GM18520 (cell line): ENCODE results near the gene AGPAT3.
"Not testable (repeated sequence)": the region's sequence is repeated elsewhere in the genome, so short reads cannot be mapped to it uniquely, and the experiment has no call there.

Experiments used
- ATAC-seq: cut with Tn5 transposase; IDR thresholded peaks from one replicate; pipeline ENCODE4 v1.9.1; 2021; ENCODE audit not compliant: unreplicated experiment

The AGPAT3 gene

DNA sequence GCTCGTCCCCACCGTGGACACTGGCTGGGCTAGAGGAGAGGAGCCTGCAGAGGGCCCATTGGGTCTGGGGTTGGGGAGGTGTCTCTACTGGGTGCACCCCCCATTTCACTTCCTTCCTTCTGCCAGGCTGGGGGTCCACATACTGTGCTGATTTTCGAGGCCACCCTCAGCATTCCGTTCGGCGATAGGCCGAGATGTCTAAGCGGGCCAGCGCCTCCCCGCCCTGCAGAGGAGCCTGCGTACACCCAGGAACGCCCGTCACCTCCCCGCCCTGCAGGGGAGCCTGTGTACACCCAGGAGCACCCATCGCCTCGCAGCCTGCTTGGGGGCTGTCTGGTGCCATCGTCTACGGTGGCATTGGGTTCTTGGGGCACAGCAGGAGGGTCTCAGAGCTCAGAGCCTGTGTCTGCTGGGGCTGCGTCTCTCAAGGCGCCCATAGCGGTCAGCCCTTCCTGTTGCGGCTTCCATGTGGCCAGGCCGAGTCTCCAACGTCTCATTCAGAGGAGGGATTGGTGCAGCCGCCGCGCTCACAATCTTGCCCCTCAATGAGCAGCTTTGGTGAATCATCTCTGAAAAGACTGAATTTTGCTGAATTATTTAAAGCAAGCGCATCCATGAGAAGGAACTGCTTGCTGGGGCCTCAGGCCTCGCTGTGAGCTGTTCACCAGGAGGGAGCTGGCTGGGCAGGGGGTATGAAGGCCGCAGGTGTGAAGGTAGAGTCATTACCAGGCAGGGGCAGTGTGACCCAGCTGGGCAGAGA lies 30.7 kb upstream of the AGPAT3 start:
- no peak for ATAC-seq

DNA sequence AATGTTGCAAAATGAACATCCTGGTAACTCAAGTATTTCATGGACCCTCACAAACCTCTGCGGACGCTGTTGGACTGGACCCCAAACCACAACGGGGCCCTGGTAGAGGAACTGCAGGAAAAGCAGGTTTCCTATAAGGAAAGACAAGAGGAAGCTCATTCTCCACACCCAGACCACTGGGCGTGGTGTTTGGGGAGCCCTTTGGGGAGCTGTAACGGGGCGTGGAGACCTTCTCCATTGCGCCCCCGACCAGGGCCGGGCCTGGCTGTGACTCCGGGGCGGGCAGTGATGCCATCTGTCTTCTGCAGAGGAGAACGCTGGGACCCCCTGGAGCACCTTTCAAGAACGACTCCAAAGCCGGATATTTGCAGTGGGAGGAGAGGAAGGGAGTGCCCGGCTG lies 30.0 kb upstream of the AGPAT3 start:
- ATAC-seq, result no peak

DNA sequence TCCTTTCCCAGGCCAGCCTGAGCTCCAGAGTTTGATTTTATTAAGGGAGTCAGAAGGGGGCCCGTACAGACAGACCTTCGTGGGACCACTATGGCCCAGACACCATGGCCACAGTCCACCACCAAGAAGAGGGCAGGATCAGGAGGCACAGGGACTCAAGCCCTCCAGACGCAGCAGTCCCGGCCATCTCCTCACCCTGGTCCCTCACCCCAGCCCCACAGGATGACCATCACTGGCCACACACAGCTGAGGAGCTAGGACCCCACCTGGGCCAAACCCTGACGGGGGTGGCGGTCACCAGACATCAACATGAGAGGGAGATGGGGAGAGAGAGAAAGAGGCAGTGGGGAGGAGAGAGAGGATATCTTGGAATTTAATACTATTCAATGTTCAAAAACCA lies 29.2 kb upstream of the AGPAT3 start:
- ATAC-seq, result no peak

DNA sequence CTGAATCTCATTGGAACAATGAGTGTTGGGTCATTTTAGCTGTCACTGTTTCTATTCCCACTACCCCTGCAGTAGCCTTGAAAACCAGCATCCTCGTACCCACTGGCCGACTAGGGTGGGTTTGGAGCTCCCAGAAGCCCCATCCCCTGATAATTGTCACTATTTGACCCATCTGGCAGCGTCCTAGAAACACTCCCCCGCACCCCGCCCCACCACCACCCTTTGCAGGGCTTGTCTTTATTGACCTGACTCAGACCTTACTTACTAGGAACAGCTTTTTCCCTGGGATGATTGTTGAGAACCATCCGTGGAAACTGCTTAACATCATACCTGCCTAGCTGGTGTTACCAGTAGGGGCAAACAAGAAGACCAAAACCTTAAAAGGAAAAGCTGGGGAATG lies 28.4 kb upstream of the AGPAT3 start:
- ATAC-seq, result no peak

DNA sequence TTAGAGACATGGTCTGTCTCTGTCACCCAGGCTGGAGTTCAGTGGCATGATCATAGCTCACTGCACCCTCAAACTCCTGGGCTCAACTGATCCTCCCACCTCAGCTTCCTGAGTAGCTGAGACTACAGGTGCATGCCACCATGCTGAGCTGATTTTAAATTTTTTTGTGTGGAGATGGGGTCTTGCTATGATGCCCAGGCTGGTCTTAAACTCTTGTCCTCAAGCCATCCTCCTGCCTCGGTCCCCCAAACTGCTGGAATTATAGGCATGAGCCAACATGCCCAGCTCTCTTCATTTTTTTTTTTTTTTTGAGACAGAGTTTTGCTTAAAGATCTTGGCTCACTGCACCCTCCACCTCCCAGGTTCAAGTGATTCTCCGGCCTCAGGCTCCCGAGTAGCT lies 24.8 kb upstream of the AGPAT3 start:
- ATAC-seq, result no peak

DNA sequence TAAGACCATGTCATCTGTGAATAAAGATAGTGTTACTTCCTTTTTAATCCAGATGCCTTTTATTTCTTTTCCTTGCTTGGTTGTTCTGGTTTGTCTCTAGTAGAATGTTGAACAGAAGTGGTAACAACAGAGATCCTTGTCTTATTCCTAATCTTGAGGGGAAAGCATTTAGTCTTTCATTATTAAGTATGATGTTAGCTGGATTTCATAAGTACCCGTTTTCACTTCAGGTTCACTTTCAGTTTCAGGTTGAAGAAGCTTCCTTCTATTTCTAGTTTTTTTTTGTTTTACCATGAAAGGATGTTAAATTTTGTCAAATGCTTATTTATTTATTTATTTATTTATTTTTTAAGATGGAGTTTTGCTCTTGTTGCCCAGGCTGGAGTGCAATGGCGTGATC lies 22.3 kb upstream of the AGPAT3 start:
- ATAC-seq, result no peak

DNA sequence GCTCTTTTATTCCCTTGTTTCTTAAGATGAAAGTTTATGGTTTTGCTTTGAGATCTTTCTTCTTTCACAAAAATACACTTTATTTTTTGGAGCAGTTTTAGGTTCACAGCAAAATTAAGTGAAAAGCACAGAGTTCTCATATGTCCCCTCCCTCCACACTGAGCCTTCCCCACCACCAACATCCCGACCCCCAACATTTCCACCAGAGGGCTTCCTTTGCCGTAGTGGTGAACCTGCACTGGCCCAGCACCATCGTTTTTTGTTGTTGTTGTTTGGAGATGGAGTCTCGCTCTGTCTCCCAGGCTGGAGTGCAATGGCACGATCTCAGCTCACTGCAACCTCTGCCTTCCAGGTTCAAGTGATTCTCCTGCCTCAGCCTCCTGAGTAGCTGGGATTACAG lies 20.1 kb upstream of the AGPAT3 start:
- not testable (repeated sequence) for ATAC-seq

DNA sequence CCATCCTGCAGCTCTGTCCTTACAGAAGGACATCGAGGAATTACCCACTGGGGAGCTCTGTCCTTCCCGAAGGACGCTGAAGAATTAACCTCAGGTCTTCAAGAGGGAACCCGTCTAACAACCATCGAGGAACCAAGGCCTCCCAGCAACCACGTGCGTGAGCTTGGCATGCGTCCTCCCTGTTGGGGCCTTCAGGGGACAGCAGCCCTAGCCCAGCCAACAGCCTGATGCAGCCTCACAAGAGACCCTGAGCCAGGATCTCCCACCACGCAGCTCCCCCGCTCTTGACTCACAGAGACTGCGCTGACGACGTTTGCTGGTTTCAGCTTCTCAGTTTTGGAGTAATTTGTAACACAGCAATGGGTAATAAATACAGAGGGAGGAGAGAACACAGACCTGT lies 19.6 kb upstream of the AGPAT3 start:
- no peak for ATAC-seq

DNA sequence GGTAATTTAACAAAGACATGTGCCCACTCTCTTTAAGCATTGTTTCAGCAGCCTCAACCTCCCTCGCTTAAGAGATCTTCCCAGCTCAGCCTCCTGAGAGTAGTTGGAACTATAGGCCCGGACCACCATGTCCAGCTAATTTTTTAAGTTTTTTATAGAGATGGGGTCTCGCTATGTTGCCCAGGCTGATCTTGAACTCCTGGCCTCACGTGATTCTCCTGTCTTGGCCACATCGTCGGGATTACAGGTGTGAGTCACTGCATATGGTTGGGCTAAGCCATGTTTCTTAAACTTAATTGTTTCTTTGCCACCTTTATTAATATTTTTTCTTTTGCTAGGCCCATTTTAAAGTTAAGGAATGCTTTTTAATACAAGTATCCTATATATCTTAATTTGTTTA lies 18.6 kb upstream of the AGPAT3 start:
- no peak for ATAC-seq

DNA sequence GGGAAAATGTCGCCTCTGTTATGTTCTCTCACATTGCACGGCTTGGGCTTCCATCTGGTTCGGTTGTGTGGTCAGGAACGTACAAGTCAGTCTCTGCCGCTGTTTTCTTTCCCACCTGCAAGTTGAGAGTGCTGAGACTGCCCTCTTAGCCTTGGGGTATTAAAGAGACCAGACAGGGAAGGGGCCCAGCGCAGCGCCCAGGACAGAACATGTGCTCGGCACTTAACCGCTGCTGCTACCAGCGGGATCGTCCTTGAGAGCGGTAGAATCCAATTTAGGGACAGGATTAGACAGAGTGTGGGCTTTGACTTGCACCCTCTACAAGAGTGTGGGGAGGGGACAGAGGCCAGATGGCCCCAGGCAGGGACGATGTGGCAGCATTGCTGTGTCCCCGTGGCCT lies 17.7 kb upstream of the AGPAT3 start:
- ATAC-seq, result no peak

DNA sequence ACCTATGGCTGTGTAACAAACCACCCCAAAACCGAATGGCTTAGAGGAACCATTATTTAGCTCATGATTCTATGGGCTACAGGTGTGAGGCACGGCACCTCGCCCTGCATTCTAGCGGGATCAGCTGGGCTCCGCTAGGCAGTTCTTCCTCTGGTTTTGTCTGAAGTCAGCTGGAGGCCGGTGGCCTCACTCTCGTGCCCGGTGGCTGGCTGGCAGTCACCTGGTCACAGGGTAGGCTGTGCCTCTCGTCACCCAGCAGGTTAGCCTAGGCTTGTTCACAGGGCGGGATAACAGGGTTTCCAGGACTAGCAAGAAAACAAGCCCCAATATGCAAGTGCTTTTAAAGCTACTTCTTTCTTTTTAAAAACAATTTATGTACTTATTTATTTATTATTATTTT lies 16.3 kb upstream of the AGPAT3 start:
- no peak for ATAC-seq

DNA sequence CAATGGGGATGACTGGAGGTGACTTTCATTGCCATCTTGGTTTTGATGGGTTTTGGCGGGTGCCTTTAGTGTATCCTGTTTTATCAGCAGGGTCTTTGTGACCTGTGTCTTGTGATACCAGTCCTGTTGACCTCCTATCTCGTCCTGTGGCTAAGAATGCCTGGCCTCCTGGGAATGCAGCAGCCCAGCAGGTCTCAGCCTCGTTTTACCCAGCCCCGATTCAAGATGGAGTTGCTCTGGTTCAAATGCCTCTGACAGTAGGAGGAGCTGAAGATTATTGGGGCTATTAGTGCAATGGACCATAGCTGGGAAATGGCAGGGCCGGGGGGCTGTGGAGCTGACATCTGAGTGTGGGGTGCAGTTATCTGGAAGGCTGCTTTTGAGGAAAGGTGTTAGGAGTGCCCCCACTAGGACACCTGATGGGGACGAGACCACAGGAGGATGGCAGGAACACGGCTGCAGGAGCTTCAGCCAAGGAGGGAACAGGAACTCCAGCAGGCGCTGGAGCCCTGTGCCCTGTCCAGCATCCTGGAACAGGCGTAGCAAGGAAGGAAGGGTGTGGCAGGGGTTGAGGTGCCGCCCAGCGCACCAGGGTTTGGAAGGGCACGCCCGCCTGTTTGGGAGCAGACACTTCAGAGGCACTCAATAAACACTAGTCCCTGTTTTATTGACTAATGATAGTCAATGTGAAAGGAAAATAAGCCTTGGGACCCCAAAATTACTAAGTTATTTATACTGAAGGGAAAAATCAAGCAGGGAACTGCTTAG lies 15.3 kb upstream of the AGPAT3 start:
- ATAC-seq, result no peak

DNA sequence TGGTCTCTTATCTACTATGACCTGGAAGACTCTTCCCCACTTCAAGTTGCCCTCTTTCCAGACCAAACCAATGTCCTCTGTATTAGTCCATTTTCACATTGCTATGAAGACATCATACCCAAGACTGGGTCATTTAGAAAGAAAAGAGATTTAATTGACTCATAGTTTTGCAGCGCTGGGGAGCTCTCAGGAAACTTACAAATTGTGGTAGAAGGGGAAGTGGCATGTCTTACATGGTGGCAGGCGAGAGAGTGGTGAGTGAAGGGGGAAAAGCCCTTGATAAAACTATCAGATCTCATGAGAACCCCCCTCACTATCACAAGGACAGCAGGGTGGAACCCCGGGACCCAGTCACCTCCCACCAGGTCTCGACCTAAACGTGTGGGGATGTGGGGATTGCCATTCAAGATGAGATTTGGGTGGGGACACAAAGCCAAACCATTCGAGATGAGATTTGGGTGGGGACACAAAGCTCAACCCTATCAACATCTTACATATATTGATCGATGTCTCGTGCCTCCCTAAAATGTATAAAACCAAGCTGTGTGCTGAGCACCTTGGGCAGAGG lies 14.2 kb upstream of the AGPAT3 start:
- no peak for ATAC-seq

DNA sequence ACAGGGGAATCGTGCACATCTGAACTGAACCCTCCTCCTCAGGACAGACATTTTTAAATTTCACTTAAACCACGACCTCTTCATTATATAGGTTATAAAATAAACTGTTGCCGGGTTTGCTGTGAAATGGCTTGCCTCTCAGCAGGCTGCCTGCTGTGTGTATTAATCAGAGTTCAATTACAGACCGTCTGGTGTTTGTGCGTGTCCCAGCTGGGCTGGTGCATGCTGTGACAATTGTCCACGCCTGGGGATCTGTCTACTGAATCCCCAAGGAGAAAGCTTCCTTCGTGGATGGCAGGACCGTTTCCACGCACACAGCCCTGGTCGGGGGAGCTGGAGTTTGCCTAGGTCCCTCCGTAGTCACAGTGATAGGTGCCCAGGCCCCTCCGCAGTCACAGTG lies 13.4 kb upstream of the AGPAT3 start:
- no peak for ATAC-seq

DNA sequence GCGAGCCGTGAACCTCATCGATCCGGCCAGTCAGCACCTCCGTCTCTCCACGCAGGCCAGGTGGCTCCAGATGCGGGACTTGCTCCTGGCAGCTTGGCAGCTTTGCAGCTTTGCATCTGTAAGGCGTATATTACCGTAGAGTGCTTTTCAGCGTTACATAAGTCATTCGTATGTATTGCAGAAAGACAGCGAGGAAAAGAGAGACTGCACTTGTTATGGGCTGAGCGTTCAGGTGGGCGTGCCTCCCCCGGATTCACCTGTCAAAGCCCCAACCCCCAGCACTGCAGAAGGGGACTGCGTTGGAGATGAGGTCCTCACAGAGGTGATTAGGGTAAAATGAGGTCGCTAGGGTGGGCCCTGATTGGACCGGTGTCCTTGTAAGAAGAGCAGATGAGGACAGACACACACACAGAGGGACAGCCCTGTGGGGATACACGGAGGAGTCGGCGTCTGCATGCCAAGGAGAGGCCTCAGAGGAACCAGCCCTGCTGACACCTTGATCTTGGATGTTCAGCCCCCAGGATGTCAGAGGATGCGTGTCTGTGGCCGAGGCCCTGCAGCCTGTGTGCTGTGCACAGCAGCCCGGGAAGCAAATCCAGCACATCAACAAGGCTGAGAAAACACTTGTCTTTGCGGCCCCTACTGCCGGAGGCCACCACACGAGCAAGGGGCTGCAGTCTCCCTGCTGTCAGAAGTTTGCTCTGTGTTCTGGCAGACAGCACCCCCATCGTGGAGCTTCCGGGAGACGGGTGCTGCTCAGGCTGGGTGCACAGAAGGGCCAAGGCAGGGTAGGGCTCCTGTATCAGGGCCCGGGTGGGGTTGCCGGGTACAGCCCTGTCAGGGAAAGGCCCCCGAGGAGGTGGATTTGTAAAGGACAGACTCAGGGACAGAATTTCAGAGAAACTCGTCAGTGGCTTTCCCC lies 10.9 kb upstream of the AGPAT3 start:
- ATAC-seq, result no peak

DNA sequence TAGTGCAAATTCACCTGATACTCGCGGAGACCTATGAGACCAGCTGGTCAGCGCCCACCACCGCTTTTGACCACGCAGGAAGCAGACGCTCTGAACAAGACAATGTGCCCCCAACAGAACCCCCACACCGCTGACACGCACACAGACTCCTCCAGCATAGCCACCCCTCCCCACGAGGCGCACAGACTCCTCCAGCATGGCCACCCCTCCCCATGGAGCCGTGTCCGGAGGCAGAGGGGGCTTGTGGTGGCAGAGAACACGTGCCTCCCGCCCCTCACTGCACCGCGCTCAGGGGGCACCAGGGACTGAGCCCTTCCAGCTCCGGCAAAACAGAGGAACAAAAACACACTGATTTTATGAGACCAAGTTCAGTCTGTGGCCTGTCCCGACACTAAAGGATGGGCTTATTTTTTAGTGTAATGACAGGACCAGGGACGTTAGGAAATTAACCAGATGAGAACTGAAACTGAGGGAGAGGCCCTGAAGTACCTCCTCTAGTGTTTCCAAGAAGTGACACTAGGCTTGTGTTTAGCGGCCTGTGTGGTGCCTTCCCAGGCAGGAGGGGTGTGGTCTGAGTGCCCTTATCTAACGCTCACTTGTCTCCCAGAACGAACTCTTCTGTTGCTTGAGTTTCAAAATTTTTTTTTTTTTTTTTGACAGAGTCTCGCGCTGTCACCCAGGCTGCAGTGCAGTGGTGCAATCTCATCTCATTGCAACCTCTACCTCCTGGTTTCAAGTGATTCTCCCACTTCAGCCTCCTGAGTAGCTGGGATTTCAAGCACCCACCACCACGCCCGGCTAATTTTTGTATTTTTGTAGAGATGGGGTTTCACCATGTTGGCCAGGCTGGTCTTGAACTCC lies 10.0 kb upstream of the AGPAT3 start:
- peak; percentile 55 for ATAC-seq

DNA sequence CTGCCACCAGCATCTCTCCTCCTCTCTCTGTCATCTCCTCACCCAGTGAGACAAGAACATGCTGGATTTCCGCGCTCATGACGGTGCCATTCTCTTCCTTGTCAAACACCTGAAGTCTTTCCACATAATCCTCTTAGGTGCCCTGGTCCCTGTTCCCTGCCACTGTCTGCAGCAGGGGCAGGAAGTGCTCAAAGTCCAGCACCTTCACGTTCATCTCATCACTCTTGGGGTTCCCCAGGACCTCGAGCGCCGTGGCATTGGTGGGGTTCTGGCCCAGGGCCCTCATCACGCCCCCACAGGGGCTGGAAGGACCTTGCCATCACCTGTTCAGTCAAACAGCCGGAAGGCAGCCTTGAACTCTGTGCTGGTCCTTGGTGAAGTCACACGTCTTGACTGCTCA lies 9.1 kb upstream of the AGPAT3 start:
- ATAC-seq, result no peak

DNA sequence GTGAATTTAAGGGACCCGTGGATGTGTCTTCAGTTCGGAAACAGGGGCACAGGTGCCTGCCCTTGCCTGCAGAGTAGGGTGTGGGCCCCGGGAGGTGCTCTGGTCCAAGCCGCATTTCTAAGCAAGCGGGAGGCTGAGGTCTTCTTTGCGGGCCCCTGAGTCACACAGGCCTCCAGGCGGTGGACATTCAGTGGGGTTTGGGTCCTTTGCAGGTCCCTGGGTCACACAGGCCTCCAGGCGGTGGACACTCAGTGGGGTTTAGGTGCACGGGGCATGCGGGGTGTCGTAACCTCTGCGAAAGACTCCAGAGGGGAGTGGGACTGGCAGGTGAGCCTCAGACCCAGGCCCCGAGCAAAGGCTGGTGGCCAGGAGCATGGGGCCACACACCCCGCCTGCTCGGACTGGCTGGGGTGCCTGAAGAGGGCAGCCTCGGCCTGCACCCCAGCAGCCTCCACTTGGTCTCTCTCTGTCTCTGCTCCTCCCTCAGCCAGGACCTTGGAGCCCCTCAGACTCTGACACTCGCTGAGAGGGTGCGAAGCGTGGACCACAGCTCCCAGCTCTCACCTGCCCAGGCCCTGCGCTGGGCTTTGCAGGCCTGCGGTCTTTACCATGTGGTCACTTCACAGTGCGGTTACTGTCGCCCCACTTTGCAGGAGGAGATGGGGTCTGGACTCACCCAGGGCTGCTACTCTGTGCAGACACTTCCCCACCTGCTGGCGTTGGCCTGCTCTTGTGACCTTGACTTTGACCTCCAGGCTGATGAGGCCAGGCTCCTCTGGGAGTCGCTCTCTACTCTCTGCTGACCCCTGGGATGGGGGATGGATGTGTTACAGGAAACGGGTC lies 6.0 kb upstream of the AGPAT3 start:
- no peak for ATAC-seq

DNA sequence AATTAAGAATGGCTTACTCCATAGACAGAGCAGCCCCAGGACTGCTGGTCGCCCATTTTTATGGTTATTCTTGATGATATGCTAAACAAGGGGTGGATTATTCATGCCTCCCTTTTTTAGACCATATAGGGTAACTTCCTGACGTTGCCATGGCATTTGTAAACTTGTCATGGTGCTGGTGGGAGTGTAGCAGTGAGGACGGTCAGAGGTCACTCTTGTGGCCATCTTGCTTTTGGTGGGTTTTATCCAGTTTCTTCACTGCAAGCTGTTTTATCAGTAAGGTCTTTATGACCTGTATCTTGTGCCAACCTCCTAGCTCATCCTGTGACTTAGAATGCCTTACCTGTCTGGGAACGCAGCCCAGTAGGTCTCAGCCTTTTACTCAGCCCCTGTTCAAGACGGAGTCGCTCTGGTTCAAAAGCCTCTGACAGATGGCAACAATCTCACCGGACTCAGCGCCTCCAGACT lies 5.2 kb upstream of the AGPAT3 start:
- no peak for ATAC-seq
